Urothelium cell line (cell line): ENCODE data around the gene KRT83.

Experiments
- DNase-seq: peaks from one replicate; pipeline ENCODE4 v3.0.0; 2011; ENCODE audit warnings: low spot score, mixed read lengths
- FAIRE-seq: peaks from 2 replicates; lab custom pipeline; 2011; peaks lifted over from hg19 to GRCh38; lab: Jason Lieb, UNC

KRT83 gene

GRCh38 chr12:52320784-52321400 is at the start of gene KRT83:
TSS of gene KRT83 (minus strand) at chr12:52321398. CDS start at chr12:52321335, 63 bp downstream.
- DNase-seq: no peak
- FAIRE-seq: no peak

GRCh38 chr12:52369809-52370208 is 48.6 kb upstream of the KRT83 start:
- FAIRE-seq: no peak

GRCh38 chr12:52369211-52369610 is 48.0 kb upstream of the KRT83 start:
- no peak for DNase-seq
- no peak for FAIRE-seq

More at GRCh38 chr12:52369809-52370208, 48.6 kb upstream of the KRT83 start:
- no peak for DNase-seq

GRCh38 chr12:52368508-52368907 is 47.3 kb upstream of the KRT83 start:
- no peak for FAIRE-seq
- DNase-seq: no peak

- no peak for DNase-seq
- FAIRE-seq: no peak
Observed at GRCh38 chr12:52367876-52368275, 46.7 kb upstream of the KRT83 start.

- FAIRE-seq (no peak), DNase-seq (no peak)
Observed at GRCh38 chr12:52366738-52367485, 45.7 kb upstream of the KRT83 start, which contains the start of gene KRT85. TSS of gene KRT85 (minus strand) at chr12:52367481. CDS start at chr12:52367405, 76 bp downstream.

GRCh38 chr12:52364901-52365489 is 43.8 kb upstream of the KRT83 start:
- no peak for DNase-seq
- FAIRE-seq: no peak

- no peak for DNase-seq
- no peak for FAIRE-seq
Observed at GRCh38 chr12:52364061-52364460, 42.9 kb upstream of the KRT83 start.

GRCh38 chr12:52363111-52363679 is 42.0 kb upstream of the KRT83 start:
- FAIRE-seq: no peak
- no peak for DNase-seq

GRCh38 chr12:52362118-52362726 is 41.0 kb upstream of the KRT83 start:
- FAIRE-seq (no peak), DNase-seq (no peak)

- DNase-seq (no peak), FAIRE-seq (no peak)
Observed at GRCh38 chr12:52361553-52361952, 40.4 kb upstream of the KRT83 start.

- FAIRE-seq (no peak), DNase-seq (no peak)
Observed at GRCh38 chr12:52360663-52361271, 39.6 kb upstream of the KRT83 start.

- DNase-seq: no peak
- FAIRE-seq: no peak
Observed at GRCh38 chr12:52360106-52360662, 39.0 kb upstream of the KRT83 start.

- no peak for DNase-seq
- no peak for FAIRE-seq
Observed at GRCh38 chr12:52359621-52360061, 38.4 kb upstream of the KRT83 start.

GRCh38 chr12:52358575-52359350 is 37.6 kb upstream of the KRT83 start:
- FAIRE-seq (no peak), DNase-seq (no peak)

GRCh38 chr12:52356762-52357580 is 35.8 kb upstream of the KRT83 start:
- DNase-seq: no peak
- FAIRE-seq: no peak

GRCh38 chr12:52356031-52356761 is 35.0 kb upstream of the KRT83 start:
- DNase-seq (no peak), FAIRE-seq (no peak)

GRCh38 chr12:52355176-52355575 is 34.0 kb upstream of the KRT83 start:
- DNase-seq (no peak), FAIRE-seq (no peak)
